GM18507 (cell line): Measurements from ENCODE around the gene CD209.

ENCODE experiments used
- DNase-seq: peaks from one replicate; pipeline ENCODE4 v3.0.0; 2011; ENCODE audit warnings: low read depth; ENCODE audit not compliant: insufficient read length; ENCODE audit errors: extremely low spot score
- FAIRE-seq: peaks from 2 replicates; lab custom pipeline; 2011; peaks lifted over from hg19 to GRCh38; lab: Jason Lieb, UNC

Gene CD209

DNA sequence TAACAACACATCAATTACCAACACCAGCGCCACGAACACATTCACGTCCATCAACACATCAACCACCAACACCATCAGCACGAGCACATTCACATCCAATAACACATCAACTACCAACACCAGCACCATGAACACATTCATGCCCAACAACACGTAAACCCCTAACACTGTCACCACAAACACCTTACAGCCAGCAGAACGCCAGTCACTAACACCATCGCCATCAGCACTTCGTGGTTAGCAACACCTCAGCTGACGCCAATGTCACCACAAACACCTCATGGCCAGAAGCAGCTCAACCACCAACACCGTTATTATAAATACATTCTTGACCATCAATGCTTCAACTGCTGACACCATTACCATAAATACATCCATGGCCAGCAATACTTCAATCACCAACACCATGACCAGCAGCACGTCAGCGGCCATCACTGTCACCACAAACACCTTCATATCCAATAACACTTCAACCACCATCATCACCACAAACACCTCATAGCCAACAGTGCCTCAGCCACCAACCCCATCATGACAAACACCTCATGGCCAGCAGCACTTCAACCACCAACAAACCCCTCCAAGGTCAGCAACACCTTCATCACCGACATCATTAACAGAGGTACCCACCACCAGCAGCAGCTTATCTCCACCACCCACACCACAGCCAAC lies 54.8 kb downstream of the CD209 start:
- no peak for DNase-seq
- FAIRE-seq: peak; percentile 18

DNA sequence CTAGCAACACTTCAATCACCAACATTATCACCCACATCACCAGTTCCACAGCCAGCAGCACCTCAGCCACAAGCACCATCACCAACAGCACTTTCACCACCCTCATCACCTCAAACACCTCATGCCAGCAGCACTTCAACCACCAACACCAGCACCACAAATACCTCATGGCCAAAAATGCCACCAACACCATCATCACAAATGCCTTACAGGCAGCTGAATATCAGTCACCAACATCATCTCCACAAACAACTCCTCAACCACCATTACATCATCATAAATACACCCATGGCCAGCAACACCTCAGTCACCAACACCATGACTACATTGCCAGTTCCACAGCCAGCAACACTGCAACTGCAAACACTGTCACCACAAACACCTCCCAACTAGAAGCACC lies 55.8 kb downstream of the CD209 start:
- DNase-seq (no peak), FAIRE-seq (no peak)

DNA sequence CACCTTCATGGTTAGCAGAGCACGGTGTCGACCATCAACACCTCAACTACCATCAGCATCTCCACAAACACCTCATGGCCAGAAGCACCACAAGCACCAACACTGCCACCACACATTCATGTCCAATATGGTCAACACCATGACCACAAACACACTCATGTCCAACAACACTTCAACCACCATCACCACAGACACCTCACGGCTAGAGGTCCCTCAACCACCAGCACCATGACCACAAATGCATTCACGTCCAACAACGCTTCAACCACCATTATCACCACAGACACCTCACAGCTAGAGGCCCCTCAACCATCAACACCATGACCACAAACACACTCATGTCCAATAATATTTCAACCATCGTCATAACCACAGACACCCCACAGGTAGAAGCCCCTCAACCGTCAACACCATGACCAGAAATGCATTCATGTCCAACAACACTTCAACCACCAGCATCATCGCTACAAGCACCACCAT lies 56.5 kb downstream of the CD209 start:
- DNase-seq: no peak
- peak; percentile 93 for FAIRE-seq
